Peyer's patch (tissue), 4 donors: ENCODE results near the gene EPS15.

Experiments used
- CTCF ChIP-seq, 6 experiments: fragments of 450-650 bp in 4 of 6; fragments of 200-600 bp in 2 of 6; sonication (generic) in 1 of 6; IDR thresholded peaks; one replicate each; pipeline ENCODE4 v1.5.1; 2017 to 2019; ENCODE audit warnings: antibody characterized with exemption in 6 of 6, mild to moderate bottlenecking in 3 of 6, moderate library complexity in 1 of 6
- POLR2A ChIP-seq, 2 donors: fragments of 450-650 bp; IDR thresholded peaks; one replicate each; pipeline ENCODE4 v1.5.1; 2017; ENCODE audit warnings: antibody characterized with exemption in 2 of 2, mild to moderate bottlenecking in 2 of 2, moderate library complexity in 2 of 2

DNA sequence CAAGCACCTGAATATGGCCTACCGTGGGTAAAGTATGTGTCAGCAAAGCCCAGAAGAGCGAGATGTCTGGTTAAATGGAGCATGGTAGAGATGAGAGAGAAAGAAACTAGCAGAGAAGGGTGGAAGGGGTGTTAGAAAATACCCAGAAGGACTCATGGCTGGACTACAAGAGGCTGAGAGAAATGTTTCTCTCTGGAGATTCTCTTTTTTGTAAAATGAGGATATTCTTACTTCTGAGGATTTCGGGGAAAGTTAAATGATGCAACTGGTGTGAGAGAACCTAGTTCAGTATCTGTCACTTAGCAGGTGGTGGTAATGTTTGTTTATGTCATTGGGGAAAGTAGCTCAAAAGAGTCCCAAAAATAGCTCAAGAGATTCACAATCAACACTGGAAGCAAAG is 7.2 kb upstream of the EPS15 start:
- TF ChIP-seq CTCF (IDR thresholded peaks at IDR 0.05) = no peak
- TF ChIP-seq POLR2A (IDR thresholded peaks at IDR 0.05) = no peak
